Globus pallidus (tissue), 1 donor: Measurements from ENCODE around the gene NUTM2A.
"Not testable (repeated sequence)": the region's sequence is repeated elsewhere in the genome, so short reads cannot be mapped to it uniquely, and the experiment has no call there.

Source experiments
- DNase-seq: peaks from one replicate; pipeline ENCODE4 v3.0.0-alpha.2; 2015; ENCODE audit warnings: low spot score

The NUTM2A gene, protein sequence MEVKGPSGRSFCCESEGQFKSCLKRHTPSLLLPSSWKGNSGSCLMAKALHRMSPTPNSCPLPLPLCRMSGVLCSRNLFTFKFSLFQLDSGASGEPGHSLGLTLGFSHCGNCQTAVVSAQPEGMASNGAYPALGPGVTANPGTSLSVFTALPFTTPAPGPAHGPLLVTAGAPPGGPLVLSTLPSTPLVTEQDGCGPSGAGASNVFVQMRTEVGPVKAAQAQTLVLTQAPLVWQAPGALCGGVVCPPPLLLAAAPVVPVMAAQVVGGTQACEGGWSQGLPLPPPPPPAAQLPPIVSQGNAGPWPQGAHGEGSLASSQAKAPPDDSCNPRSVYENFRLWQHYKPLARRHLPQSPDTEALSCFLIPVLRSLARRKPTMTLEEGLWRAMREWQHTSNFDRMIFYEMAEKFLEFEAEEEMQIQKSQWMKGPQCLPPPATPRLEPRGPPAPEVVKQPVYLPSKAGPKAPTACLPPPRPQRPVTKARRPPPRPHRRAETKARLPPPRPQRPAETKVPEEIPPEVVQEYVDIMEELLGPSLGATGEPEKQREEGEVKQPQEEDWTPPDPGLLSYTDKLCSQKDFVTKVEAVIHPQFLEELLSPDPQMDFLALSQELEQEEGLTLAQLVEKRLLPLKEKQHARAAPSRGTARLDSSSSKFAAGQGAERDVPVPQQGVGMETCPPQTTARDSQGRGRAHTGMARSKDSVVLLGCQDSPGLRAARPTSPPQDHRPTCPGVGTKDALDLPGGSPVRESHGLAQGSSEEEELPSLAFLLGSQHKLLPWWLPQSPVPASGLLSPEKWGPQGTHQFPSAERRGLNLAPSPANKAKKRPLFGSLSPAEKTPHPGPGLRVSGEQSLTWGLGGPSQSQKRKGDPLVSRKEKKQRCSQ

DNA sequence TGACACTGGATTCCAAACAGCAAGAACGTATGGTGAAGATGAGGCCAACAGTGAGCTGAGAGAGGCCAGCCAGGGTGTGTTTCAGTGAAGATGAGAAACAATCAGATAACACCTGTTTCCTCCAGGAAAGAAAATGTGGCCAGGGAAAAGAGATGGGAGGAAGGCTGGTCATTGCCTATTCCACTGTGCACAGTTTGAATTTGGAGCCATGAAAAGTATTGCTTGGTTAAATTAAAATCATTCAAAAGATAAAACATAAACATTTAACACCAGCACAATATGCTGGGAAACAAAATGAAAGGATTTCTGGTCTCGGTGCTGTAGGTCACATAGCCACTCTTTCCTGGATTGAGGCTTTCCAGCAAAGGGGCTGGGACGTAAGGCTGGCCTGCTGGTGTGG, at the start of gene NUTM2A:
Gene NUTM2A (plus strand): TSS at position 301 of the 400 bp plus-strand sequence. CDS start 383 bp downstream, outside the sequence.
- DNase-seq: not testable (repeated sequence)

DNA sequence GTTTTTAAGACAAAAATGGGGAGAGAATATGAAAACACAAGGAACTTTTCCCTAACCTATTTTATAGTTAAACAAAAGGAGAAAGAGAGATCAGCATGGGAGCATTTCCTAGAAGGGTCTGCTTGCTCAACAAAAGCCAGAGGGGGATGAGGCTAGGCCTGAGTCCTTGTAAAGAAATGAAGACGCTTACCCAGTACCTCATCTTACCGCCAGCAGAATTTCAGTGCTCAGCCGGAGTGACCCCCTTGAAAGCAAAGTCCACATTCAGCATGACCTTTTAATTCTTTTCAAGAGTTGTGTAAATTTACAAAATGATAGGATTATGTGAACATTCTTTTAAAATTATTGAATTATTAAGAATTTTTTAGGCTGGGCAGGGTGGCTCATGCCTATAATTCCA, 47.7 kb upstream of the NUTM2A start:
- DNase-seq: not testable (repeated sequence)

DNA sequence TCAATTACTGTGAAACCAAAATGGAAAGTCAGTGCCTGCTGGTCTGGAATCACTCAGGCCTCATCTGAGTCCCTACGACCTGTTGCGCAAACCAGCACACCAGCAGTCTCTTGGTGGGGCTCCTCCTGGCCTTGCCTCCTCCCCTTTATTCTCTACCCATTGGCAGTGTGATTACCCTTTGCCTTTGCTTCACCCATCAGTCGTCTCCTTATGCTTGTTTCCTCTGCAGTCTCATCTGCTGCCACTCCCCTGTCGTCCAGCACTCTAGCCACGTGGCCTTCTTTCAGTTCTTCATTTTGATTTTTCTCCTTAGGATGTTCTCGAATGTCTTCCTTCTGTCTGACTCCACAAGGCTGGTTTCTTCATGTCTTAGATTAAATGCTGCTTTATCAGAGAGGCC, 40.8 kb upstream of the NUTM2A start:
- DNase-seq: not testable (repeated sequence)

- DNase-seq: not testable (repeated sequence)
Observed at GRCh38 chr10:87186016-87186415, 39.2 kb upstream of the NUTM2A start.

DNA sequence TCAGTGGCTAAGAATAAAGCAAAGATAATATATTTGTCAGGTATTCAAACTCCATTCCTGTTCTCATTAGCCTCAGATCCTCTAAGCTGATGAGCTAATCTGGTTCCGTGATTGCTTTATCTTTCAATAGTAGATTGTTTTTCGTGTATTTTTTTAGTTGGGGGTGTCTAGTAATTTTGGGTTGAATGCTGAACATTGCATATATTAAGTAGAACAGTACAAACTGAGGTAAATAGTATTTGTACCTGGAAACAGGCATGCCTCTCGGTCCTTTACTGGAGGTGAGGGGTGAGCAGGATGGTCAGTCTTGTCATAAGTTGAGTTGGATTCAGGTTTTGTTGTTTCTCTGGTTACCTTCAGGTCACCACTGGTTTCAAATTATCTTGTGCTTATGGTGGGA, 37.7 kb upstream of the NUTM2A start:
- not testable (repeated sequence) for DNase-seq

DNA sequence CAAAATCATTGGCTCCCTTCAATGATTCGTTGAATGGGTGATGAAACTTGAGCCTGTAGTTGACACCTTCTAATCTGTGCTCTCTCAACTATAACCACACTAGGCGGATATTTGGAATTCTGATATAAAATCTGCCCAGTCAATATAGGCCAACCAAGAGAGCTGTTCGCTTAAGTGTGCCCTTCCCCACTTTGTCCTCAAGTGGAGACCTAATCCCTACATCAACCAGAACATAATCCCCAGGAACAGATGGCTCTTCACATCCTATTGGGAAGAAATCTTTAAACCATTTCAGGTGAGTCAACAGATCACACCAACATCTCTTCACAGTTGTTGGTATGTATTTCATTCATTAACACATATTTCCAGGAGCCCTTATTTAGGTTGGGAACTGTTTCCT, 33.4 kb upstream of the NUTM2A start:
- not testable (repeated sequence) for DNase-seq

DNA sequence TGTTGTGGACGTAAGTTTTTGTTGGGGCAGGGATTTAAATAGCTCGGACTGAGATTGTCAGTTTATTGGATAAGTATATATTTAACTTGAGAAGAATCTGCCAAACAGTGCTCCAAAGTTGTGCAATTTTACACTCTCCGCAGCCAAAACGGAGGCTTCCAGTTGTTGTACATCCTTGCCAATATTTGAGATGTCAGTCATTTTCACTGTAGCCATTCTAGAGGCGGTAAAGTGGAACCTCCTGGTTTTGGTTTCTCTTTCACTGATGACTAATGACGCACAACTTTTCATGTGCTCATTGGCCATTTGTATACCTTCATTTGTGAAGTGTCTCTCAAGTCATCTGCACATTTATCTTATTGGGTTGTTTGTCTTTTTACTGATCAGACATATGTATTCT, 24.3 kb upstream of the NUTM2A start:
- not testable (repeated sequence) for DNase-seq

DNA sequence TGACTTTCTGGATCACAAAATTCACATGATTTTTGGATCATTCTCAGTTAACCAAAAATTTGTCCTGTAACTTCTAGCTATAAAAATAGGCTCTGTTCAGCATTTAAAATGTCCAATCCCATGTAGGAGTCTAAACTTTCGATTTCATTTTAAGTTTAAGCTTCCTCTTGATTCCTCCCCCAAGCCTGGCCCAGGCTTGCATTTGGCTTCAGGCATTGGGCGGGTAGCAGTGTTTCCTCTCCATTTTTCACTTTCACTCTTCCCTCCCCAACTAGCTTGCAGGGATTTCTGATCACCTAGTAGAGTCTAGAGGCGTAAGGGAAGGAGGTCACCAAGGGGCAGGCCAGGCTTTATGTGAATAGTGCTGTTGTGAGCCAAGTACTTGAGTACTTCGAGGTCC, 20.4 kb upstream of the NUTM2A start:
- DNase-seq: not testable (repeated sequence)

DNA sequence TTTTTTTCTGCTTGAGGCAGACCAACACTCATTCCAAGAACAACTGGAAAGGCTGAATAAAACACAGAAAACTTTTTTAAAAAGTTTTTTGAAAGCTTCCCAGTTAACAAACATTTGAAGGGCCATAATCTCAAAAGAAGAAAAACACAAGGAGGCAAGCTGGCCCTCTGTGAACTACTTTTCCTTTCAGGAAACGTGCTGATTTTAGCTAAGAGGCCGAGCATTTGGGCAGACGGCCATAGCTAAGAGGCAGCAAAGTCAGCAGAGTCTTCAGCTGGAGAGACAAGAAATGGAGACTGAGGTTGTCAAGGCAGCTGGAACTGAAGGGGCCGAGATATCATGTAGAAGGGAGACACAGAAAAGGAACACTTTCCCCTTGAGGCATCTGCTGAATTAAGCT, 18.3 kb upstream of the NUTM2A start:
- not testable (repeated sequence) for DNase-seq

DNA sequence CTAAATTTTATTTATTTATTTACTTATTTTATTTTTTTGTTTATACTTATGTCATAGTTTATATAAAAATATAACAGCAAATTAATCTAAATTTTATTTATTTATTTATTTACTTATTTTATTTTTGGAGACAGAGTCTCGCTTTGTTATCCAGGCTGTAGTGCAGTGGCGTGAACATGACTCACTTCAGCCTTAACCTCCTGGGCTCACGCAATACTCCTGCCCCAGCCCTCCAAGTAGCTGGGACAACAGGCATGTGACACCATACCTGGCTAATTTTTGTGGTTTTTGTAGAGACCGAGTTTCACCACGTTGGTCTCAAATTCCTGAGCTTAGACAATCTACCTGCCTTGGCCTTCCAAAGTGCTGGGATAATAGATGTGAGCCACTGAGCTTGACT, 14.9 kb upstream of the NUTM2A start:
- DNase-seq: not testable (repeated sequence)

GRCh38 chr10:87211848-87212247, 13.4 kb upstream of the NUTM2A start:
- DNase-seq: not testable (repeated sequence)

- not testable (repeated sequence) for DNase-seq
Observed at GRCh38 chr10:87213150-87213765, 12.0 kb upstream of the NUTM2A start.

DNA sequence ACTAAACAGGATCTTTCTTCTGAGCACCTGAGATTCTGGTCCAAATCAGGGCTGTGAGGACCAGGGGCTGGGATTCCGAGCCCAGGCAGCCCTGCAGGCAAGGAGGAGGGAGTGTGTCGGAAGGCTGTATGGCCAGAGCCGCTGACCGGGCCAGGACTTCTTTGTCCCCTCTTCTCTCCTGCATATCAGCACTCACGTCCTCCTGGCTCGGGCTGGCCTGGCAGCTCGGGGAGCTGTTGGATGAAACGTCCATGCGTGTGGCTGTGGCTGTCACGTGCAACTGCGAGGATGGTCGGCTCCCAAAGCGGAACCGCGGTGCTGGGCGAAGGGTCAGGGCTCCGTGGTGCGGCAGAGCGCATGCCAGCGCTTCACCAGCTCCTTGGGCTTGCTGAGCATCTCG, 11.4 kb upstream of the NUTM2A start:
- DNase-seq: not testable (repeated sequence)

DNA sequence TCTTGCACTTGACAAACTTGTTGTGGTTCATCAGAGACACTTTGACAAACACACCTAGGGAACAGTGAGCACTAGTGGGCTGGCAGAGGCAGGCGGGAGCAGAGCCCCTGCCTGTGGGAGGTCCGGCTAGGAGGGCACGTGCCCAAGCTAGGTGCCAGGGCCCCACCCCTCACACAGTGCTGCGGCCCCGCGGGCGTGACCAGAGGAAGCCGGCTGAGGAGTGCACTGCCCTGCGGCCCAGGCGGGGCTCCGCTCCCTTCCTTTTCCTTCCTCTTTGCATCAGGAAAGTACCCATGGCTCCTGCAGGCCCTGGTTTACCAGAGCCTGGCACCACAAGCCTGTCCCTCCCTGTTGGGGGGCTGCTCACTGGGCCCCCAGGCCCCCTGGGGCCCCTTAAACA, 9.1 kb upstream of the NUTM2A start:
- DNase-seq: not testable (repeated sequence)

GRCh38 chr10:87219370-87219769, 5.9 kb upstream of the NUTM2A start:
- not testable (repeated sequence) for DNase-seq

DNA sequence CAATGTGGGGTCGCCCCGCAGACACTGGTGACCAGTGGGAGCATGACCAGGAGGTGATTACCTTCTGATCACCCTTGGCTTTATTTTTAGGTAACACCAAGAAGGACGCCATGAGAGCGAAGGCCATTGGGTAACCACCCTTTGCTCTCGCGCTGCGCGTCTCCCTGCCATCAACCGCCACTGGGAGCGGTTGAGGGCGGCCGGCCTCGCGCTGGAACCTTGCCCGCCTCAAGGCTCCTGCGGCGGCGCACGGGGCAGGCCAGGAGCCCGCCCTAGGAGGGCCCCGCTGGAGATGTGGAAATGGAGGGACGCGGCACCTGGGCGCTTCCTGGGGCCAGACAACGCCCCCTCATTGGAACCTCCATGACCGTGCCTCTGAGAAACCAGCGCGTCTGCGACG, 2.5 kb upstream of the NUTM2A start:
- not testable (repeated sequence) for DNase-seq

DNA sequence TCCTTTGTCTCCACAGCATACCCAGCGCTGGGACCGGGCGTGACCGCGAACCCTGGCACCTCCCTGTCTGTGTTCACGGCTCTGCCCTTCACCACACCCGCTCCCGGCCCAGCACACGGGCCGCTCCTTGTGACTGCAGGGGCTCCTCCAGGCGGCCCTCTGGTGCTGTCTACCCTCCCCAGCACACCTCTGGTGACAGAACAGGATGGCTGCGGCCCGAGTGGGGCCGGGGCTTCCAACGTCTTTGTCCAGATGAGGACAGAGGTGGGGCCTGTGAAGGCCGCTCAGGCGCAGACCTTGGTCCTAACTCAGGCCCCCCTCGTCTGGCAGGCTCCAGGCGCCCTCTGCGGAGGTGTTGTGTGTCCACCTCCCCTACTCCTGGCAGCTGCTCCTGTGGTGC, 3.0 kb downstream of the NUTM2A start:
- DNase-seq: not testable (repeated sequence)

GRCh38 chr10:87229211-87229610, 4.0 kb downstream of the NUTM2A start:
- not testable (repeated sequence) for DNase-seq

- not testable (repeated sequence) for DNase-seq
Observed at GRCh38 chr10:87234854-87235253, 9.6 kb downstream of the NUTM2A start.

- not testable (repeated sequence) for DNase-seq
Observed at GRCh38 chr10:87237244-87237643, 12.0 kb downstream of the NUTM2A start.

DNA sequence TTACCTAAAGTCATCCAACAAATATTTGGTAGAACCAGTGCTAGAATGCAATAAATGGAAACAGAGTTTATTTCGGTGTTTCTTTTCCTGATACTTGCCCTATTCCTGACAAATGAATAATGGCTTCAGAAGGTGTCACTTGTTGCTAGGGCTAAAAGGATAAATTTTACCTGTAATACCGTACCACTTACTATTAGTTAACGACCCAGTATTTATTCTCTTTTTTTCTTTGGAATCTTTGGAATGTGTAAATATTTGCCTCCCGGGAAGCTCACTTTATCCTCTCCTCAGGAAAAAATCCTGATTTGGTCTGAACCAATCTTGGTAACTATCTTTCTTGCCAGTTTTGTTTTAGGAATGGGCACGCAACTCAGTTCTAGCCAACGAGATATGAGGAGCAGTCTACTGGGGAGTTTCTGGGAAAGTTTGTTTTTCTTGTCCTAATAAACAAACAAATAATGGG, 14.1 kb downstream of the NUTM2A start:
- DNase-seq: not testable (repeated sequence)

DNA sequence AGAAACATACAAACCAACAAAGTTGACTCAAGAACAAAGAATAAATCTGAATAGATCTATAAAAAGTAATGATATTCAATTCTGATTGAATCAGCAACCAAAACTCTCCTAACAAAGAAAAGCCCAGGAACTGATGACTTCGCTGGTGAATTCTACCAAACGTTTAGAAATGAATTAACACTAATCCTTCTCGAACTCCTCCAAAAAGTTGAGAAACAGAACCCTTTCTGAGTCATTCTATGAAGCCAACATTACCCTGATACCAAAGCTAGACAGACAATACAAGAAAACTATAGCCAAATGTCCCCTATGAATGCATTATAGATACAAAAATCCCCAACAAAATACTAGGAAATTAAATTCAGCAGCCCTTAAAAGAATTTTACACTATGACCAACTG, 16.9 kb downstream of the NUTM2A start:
- not testable (repeated sequence) for DNase-seq
